CD4-positive, alpha-beta T cell treated with Interleukin-1 beta for 1 hour (primary cell): ENCODE results near the gene CLIP2.
"Not testable (repeated sequence)": the region's sequence is repeated elsewhere in the genome, so short reads cannot be mapped to it uniquely, and the experiment has no call there.

Experiments
- DNase-seq, 2 donors: peaks; one replicate each; pipeline ENCODE4 v3.0.0-alpha.2; 2020 to 2022

Gene CLIP2

DNA sequence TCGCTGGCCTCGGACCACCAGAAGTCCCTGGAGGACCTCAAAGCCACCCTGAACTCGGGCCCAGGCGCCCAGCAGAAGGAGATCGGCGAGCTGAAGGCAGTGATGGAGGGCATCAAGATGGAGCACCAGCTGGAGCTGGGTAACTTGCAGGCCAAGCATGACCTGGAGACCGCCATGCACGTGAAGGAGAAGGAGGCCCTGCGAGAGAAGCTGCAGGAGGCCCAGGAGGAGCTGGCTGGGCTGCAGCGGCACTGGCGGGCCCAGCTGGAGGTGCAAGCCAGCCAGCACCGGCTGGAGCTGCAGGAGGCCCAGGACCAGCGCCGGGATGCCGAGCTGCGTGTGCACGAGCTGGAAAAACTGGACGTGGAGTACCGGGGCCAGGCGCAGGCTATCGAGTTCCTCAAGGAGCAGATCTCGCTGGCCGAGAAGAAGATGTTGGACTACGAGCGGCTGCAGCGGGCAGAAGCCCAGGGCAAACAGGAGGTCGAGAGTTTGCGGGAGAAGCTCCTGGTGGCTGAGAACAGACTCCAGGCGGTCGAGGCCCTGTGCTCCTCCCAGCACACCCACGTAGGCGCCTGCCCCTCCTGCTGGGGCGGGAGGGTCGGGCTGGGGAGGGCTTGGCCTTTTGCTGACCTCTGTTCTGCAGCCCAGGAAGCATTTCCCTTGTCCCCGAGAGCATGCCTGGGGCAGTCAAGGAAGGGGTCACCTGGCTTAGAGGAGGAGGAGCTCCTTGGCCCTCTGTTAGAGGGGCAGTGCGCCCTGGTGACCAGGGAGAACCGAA, 87.2 kb downstream of the CLIP2 start:
- no peak for DNase-seq

DNA sequence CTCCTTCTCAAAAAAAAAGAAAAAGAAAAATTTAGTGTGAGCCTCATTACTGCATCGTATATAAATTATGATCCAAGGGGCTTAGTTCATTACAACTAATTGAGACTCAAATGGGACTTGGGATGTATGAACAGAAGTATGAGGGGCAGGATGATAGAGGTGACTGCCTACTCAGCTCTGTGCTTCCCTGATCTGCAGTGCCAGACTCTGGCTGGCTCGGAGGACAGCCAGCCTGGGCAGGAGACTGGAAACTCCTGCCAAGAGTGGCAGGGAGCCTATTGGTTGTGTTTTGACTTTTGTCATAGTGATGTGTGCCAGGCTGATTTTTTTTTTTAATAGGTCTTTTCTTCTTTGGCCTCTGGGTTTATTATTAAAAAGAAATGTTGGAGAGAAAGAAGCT, 90.7 kb downstream of the CLIP2 start:
- no peak for DNase-seq

DNA sequence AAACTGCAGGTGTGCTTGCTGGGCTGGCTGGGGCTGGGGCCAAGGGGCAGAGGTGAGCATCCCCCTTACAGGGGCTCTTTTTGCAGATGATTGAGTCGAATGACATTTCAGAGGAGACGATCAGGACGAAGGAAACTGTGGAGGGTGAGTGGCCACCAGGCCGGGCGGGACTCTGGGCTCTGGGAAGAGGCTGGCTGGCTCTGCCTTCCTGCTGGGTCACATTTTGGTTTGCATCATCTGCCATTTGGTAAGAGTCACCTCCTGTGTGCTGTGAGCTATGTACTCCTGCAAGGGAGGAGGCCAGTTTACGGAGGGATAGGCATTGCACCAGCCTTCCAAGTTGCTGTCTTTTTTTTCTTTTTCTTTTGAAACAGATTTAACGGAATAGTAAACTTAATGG, 91.5 kb downstream of the CLIP2 start:
- no peak for DNase-seq

DNA sequence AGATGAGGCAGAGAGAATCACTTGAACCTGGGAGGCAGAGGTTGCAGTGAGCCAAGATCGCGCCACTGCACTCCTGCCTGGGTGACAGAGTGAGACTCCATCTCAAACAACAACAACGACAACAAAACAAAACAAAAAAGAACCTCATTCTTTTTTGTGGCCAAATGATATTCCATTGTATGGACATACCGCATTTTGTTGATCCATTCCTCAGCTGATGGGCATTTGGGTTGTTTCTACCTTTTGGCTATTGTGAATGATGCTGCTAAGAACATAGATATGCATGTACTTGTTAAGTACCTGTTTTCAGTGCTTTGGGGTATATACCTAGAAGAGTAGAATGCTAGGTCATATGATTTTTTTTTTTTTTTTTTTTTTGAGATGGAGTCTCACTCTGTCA, 94.9 kb downstream of the CLIP2 start:
- not testable (repeated sequence) for DNase-seq

DNA sequence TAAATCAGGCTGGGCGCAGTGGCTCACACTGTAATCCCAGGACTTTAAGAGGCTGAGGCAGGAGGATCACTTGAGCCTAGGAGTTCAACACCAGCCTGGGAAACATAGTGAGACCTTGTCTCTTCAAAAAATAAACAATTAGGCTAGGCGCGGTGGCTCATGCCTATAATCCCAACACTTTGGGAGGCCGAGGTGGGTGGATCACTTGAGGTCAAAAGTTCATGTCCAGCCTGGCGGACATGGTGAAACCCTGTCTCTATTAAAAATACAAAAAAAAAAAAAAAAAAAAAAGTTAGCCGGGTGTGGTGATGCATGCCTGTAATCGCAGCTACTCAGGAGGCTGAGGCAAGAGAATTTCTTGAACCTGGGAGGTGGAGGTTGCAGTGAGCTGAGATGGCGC, 95.6 kb downstream of the CLIP2 start:
- DNase-seq, result not testable (repeated sequence)

DNA sequence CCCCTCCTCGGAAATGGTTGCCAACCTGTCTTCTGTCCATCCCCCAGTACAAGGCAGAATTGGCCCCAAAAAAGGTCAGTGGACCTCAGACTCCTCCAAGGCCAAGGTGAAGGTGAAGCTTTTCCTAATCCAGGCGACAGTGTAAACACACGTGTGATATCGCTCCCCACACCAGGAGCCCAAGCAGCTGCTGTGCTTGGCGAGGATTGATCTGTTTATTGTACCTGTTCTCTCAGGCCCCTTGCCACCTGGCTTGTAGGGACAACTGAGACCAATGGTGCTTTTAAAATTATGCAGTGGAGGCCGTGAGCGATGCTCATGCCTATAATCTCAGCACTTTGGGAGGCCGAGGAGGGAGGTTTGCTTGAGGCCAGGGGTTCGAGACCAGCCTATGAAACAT, 98.4 kb downstream of the CLIP2 start:
- no peak for DNase-seq

DNA sequence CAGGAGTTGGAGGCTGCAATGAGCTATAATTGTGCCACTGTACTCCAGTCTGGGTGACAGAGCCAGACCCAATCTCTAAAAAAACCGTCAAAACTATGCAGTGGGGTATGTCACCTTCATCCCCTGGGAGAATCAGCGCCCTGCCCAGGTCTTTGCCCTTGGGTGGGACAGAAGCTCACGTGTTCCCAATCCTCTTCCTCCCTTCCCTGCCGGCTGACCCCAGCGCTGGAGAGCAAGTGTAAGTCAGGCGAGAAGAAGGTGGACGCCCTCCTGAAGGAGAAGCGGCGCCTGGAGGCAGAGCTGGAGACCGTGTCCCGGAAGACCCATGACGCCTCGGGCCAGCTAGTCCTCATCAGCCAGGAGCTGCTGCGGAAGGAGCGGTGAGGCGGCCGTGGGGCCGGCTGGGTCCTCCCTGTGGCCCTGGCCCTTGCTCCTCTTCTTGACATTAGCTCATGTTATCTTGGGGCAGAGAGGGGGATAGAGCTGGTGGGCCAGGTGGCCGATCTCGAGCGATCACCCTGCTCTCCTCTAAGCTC, 99.7 kb downstream of the CLIP2 start:
- no peak for DNase-seq

DNA sequence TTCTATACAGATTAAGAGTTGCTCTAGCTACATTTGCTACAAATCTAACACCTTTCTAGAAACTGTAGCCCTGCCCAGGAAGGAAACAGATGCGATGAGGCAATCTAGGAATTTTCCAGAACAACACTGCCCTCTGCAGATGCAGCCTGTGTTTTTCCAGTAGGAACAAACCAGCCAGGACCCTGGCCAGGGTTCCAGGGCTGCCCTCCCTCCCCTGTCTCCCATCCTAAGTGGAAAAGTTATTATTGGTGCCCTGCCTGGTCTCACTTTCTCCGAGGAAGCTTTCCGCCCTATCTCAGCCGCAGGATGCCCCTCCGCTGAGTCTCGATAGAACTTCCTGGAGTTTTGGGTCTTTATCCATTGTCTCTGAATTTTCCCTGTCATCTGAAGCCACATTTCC, 104.5 kb downstream of the CLIP2 start:
- DNase-seq, result not testable (repeated sequence)

DNA sequence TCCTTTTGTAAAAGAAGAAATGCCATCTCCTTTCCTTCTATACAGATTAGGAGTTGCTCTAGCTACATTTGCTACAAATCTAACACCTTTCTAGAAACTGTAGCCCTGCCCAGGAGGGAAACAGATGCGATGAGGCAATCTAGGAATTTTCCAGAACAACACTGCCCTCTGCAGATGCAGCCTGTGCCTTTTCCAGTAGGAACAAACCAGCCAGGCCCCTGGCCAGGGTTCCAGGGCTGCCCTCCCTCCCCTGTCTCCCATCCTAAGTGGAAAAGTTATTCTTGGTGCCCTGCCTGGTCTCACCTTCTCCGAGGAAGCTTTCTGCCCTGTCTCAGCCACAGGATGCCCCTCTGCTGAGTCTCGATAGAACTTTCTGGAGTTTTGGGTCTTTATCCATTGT, 105.4 kb downstream of the CLIP2 start:
- DNase-seq, result not testable (repeated sequence)

DNA sequence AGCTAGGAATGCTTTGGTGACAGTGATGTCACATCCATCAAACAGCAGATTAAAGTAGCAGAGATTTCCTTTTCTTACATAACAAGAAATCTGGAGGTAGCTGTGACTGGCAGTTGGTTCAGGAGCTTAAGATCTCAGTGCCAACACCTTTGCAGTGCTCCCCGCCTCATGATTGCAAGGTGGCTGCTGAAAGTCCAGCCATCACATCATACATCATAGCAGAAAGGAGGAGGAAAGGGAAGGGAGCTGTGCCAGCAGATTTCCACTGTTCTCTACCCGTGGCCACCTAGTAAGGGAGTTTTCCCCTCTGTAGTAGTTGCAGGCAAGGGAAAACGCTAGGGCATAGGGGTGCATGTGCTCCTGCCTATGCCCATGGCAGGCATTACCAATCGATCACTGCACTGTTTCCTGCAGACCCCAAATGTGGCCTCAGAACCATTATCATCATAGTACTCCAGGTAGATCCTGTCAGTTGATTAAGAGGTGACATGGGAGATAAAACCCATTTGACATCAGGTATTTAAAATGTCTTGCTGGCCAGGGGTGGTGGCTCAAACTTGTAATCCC, 106.6 kb downstream of the CLIP2 start:
- no peak for DNase-seq

DNA sequence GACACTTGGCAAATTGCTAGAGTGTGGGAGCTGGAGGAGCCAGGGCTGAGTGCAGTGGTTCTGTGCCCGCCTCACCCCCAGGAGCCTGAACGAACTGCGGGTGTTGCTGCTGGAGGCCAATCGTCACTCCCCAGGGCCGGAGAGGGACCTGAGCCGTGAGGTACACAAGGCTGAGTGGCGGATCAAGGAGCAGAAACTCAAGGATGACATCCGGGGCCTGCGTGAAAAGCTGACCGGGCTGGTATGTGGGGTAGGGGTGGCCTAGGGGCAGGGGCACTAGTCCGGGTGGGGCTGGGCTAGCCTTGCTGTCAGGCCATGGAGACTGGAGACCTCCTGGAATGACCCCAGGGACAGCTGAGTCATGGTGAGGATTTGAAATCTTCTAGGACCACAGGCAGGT, 107.8 kb downstream of the CLIP2 start:
- DNase-seq, result no peak

DNA sequence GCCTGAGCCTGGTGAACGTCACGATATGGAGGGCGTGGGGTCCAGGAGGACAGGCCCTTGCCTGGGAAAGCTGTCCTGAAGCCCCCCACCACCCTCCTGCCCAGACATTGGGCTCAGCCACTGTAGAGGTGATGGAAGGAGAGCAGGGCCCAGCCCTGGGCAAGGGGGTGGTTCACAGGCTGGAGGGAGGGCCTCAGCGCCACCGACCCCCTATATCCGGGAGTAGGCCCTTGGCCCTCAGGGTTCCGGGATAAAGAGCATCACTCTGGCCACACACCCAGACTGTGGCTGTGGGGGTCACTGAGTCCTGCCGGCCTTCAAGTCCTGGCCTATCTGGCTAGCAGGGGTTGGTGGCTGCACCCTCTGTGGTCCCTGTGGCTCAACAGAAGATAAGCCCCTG, 109.2 kb downstream of the CLIP2 start:
- no peak for DNase-seq

DNA sequence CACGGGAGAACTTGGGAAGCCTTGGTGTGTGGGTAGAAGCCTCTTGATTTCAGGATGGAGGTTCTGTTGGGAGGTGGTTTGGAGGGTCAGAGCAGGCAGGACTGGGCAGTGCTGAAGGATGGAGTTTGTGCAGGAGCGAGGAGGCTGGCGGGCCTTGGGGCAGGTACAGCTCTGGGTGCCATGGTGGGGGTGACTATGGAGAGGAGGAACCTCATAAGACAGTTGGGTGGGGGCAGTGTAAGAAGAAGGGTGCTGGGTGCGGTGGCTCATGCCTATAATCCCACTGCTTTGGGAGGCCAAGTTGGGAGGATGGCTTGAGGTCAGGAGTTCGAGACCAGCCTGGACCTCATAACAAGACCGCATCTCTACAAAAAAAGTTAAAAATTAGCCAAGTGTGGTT, 109.8 kb downstream of the CLIP2 start:
- DNase-seq, result no peak

DNA sequence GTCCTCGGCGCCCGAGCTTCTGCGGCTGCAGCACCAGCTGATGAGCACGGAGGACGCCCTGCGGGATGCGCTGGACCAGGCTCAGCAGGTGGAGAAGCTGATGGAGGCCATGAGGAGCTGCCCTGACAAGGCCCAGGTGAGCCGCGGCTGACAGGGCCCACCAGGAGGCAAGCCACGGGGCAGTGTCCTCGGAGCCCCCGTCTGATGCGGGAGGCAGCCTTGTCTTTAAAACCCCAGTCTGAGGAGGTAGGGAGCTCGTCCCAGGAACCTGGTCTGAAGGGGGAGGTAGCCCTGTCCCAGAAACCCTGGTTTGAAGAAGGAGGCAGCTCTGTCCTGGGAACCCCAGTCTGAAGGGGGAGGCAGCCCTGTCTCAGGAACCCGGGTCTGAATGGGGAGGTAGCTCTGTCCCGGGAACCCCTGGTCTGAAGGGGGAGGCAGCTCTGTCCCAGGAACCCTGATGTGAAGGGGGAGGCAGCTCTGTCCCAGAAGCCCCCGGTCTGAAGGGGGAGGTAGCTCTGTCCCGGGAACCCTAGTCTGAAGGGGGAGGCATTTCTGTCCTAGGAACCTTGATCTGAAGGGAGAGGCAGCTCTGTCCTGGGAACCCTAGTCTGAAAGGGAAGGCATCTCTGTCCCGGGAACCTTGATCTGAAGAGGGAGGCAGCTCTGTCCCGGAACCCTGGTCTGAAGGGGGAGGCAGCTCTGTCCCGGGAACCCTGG, 111.4 kb downstream of the CLIP2 start:
- no peak for DNase-seq

DNA sequence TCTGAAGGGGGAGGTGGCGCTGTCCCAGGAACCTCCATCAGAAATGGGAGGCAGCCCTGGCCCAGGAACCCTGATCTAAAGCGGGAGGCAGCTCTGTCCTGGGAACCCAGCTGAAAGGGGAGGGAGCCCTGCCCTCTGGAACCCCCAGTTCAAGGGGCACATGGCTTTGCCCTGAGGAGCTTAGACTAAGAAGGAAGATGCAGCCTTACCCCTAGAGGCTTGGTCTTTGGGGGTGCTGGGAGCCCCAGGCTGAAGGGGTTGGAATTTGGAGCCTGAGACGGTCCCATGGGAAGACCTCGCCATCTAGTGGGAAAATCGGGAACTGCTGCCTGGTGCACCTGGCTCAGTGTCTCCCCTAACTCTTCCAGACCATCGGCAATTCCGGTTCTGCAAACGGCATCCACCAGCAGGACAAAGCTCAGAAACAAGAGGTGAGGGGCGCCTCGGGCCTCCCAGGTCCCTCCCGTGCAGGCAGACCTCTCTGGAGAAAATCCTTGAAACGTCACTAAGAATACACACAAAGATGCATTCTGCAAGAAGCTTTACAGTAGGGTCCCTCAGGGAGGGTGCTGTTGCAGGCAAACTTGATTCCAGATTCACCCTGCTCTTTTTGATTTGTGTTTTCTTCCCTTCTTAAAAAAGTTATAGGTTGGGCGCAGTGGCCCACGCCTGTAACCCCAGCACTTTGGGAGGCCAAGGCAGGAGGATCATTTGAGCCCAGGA, 112.1 kb downstream of the CLIP2 start:
- DNase-seq, result peak; percentile 65 to 72

DNA sequence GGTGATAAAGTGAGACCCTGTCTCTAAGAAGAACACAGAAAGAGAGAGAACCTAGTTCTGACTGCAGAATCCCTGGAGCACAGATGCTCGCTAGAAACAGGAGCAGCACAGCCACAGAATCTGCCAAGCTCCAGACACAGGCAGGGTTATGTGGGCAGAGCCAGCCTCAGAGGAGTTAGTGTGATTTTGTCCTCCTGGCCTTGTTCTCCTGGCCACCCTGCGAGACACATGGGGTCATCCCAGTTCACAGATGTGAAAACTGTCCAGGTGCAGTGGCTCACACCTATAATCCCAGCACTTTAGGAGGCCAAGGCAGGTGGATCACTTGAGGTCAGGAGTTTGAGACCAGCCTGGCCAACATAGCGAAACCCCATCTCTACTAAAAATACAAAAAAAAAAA, 113.5 kb downstream of the CLIP2 start:
- DNase-seq, result not testable (repeated sequence)

DNA sequence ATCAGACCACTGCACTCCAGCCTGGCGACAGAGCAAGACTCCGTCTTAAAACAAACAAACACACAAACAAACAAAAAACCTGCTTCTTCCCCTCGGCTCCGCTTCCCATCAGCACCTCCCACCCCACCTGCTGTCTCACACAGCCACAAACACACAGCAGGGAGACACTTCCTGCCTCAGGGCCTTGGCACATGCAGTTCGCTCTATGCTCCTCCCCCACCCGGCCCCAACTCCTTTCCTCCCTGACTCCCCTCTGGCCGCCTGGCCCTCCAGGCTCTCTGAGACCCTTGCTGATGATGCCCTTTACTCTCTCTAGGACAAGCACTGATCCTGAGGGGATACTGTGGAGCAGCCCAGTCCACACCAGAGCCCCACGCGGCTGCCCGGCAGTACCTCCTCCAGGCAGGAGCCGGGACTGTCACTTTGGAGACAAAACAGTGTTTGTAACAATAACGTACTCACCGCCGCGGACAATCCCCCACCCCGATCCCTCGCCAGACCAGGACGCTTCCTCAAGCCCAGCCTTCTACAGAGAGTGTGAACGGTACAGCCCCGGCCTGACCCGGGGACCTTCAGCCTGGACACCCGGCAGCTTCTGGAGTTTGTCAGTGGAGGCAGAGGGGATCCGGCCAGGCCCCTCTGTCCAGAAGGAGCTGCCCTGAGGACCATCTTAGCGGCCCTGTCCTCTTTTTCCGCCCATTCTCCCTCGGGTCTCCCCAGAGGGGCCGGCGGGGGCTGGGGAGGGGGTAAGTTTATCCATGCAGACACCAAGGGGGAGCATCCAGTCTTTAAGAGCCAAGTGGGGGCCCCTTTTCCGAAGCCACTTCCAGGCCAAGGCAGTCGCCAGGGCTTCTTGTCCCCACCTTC, 114.5 kb downstream of the CLIP2 start:
- no peak for DNase-seq

DNA sequence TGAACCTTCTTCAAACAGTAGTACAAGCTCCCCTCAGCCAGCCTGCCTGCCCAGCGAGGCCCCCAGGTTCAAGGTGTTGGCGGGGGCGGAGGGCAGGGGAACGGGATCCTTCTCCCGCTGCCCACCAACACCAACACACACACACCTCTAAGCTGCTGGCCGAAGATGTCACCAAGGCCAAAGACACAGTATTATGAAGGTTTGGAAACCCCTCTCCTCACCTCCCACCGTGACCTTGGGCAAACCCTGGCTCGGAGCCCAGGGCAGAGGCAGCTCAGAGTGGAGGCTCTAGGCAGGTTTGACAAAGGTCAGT, 115.1 kb downstream of the CLIP2 start:
- DNase-seq, result no peak

DNA sequence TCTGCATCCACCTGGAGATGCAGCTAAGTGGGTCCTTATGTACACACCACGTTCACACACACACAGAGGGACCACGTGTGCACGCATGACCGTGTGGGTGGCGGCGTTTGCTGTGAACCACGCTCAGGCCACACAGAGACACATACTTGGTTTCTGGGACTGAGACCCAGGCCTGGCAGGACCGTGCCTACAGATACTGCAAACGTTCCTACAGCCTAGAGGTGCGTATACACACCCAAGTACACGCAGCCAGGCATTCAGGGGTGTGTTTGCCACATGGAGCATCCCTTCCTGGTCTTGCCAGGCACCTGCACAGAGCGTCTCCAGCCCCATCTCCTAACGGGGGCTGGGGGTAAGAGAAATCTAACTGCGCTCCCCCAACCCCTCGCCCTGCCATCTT, 115.5 kb downstream of the CLIP2 start:
- no peak for DNase-seq

DNA sequence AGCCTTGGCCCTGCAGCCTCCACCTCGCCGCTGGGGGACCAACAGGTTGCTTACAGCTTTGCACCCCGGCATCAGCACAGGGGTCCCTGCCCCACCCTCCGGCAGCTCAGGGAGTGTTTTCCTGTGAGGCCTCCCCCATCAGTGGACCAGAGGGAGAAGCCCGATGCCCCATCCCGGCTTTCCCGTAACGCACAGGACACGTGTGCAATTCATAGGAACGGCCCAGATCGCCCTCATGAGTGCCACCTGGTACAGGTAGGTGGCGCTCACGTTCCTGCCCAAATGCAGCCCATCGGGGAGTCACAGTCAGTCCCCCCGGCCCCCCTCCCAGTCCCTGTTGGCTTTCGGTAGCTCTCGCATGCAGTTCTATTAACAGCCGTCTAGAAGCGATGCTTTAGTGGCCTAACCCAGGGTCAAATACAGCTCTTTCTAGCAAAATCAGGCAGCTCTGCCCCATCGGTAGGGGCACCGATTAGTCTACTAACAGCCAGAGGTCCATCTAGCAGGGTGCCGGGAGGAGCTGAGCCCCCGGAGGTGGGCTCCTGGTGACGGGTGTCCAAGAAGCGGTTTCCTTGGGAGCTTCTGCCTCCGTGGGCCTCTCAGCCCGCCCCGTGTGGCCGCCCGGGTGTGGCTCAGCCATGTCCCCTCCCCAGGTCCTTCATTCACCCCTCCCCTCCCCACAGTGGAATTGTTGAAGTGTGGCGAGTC, 116.1 kb downstream of the CLIP2 start:
- no peak for DNase-seq

DNA sequence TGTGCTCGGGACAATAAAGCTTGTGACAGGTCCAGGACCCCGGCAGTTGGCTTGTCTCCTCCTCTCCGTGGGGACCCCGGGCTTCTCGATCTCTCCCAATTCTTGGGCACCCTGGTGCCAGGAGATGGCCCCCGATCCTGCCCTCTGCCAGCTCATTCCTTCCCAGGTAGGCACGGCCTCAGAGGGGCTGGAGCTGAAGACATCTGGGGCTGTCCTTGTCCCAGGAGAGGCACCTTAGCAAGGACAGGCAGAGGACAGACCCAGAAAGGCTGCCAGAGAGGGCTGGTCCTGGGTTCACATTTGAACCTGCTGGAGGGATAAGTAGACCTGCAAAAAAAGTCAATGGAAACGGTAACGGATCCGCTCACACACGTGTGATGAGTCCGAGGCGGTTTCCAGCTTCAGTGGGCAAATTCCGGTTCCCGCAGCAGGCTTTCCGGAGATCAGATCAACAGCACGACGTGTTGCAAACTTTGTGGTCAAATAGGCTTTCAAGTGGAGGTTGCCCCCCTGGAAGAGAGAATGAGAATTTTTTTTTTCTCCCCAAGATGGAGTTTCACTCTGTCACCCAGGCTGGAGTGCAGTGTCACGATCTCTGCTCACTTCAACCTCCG, 116.8 kb downstream of the CLIP2 start:
- DNase-seq, result no peak
